T-helper 2 cell (primary cell): Measurements from ENCODE around the gene TOGARAM2.
"Not testable (repeated sequence)": the region's sequence is repeated elsewhere in the genome, so short reads cannot be mapped to it uniquely, and the experiment has no call there.

Source experiments
- DNase-seq, 5 experiments: peaks; one replicate each; pipeline versions ENCODE4 v3.0.0 to v3.0.0-alpha.2; 2012 to 2022

The TOGARAM2 gene

DNA sequence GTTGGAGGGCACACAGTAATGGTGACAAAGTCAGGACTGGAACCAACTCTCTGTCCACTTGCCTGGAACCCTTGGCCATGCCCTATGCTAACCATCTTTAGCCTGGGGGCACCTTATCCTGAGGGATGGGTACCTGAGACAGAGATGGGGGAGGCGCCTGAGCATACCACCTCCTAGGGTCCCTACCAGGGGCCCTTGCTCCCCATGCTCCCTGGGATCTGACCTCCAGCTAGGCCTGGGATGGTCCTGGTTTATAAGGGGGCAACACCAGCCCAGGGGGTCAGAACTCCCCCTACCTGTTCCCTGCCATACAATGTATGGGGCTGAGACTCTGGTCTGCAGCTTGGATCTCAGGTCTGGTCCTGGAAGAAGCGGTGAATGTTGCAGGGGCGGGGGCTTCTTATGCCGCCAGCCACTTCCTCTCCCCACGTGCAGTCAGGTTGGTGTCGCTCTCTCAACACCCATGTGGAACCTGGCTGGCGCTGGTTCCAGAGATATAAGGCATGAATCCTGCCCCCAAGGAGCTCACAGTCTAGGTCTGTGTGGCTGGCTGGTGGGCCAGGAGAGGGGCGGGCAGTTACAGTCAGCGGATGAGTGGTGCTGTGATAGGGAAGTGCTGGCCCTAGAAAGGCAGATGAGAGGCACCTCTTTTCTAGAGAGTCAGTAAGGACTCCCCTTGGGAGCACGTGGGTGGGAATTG is 3.8 kb upstream of the TOGARAM2 start:
- no peak for DNase-seq

DNA sequence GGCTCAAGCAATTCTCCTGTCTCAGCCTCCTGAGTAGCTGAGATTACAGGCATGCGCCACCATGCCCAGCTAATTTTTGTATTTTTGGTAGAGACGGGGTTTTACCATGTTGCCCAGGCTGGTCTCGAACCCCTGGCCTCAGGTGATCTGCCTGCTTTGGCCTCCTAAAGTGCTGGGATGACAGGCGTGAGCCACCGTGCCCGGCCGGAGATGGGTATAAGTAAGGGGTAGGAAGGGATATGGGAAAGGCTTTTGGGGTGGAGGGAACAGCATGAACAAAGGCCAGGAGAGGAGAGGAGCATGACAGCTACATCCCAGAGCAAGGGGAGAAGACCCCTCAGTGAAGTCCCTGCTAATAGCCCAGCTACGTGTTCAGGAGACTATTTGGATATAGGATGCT is 3.1 kb upstream of the TOGARAM2 start:
- not testable (repeated sequence) for DNase-seq

DNA sequence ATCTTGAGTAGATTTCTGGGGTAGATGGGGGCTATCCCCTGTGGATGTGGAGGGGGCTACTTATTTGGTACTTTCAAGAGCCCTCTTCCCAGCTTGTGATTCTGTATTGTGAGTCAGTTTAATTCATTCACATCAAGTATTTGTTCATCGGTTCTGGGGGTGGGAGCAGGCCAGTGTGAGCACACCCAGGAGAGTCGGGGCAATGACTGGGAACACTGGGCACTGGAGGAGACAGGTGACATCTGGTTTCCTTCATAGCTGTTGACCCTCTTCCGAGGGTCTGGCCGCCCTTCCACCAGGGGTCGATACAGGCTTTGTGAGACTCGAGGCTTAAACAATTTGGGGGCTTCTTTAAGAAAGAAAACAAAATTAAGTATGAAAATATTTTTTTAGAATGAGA is 2.5 kb upstream of the TOGARAM2 start:
- DNase-seq, result no peak

- no peak for DNase-seq
Measured at GRCh38 chr2:28979041-28979440, 2.1 kb upstream of the TOGARAM2 start.

DNA sequence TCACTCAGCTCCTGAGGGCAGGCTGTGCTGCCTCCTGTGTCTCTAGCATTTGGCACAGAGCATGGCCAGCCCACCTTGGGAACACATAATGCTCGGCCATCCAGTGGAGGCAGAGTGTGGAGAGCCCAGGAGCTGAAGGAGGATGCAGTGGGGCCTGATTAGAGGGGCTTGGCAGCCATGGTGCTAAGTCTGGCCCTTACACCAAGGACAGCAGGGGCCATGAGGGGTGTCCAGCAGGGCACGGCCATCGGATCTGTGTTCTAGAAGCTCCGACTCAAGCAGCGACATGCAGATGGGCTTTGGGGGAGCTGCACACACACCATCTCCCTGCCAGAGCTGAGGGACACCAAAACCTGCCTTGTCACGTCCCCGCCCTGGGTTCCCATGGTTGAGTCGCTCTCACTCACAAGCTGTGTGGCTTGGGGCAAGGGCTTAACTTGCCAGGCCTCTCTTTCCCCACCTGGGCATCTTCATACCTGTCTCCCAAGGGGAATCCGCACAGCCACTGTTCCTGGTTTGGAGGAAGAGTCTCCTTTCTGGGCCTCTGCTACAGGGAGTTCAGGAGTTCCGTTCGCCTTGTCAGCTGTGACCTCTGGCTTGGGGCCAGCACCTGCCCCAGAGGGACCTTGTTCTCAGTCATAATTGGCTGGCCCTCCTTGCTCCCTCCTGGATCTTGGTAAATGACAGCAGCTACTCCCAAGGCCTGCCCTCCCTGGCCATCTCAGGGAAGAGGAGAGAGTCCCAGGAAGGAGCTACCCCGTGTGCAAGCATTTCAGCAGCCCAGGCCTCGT is 1.3 kb upstream of the TOGARAM2 start:
- DNase-seq, result no peak

DNA sequence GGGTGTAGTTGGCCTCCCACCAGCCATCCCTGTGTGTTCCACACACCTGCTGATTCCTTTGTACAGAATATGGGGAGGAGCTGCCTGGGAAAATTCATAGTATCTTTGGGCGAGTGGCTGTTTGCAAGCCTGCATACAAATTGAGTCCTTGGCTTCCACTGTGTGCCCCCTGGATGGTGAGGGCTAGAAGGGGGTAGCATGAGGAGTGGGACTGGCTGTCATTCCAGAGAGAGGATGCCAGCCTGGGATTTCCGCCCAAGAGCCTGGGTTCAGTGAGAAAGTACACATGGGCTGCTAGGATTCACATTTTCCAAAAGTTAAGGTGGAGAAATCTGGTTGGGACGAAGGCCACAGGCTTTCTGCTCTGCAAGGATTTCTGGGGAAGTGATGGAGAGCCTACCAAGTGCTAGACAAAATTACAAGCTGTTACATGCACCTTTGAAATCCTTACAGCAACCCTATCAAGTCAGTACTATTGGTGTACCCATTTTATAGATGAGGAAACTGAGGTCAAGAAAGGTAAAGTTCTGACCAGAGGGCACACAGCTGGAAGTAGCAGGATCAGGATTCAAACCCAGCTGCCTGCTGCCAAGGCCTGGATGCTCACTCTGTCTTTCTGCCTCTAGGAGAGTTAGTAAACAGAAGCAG is 606 bp upstream of the TOGARAM2 start:
- DNase-seq, result no peak

GRCh38 chr2:28981620-28982376 is 700 bp downstream of the TOGARAM2 start:
- no peak for DNase-seq

- no peak for DNase-seq
Measured at GRCh38 chr2:28982381-28982950, 1.4 kb downstream of the TOGARAM2 start.

GRCh38 chr2:28986429-28986828 is 5.3 kb downstream of the TOGARAM2 start:
- no peak for DNase-seq

GRCh38 chr2:28989973-28990372 is 8.9 kb downstream of the TOGARAM2 start:
- DNase-seq, result no peak

GRCh38 chr2:28990445-28990844 is 9.3 kb downstream of the TOGARAM2 start:
- no peak for DNase-seq

DNA sequence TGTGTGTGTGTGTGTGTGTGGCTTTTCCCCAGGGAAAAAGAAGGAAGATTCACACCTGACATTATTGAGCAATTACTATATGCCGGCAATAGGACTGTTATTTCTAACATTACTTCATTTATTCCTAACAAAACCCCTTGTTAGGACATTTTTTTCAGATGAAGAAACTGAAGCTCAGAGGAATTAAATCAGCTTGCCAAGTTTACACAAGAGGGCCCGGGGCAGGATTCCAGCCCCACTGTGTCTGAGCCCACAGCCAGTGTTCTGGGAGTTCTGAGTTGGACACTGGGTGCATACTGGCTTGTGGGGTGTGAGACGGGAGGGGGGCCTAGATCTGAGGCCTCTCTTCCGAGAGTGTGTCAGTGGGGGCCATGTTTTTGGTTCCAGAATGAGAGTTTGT is 9.9 kb downstream of the TOGARAM2 start:
- no peak for DNase-seq

- no peak for DNase-seq
Measured at GRCh38 chr2:28991460-28991859, 10.4 kb downstream of the TOGARAM2 start.

- DNase-seq, result no peak
Measured at GRCh38 chr2:28993206-28993960, 12.3 kb downstream of the TOGARAM2 start.

- no peak for DNase-seq
Measured at GRCh38 chr2:28994074-28994473, 13.0 kb downstream of the TOGARAM2 start.

DNA sequence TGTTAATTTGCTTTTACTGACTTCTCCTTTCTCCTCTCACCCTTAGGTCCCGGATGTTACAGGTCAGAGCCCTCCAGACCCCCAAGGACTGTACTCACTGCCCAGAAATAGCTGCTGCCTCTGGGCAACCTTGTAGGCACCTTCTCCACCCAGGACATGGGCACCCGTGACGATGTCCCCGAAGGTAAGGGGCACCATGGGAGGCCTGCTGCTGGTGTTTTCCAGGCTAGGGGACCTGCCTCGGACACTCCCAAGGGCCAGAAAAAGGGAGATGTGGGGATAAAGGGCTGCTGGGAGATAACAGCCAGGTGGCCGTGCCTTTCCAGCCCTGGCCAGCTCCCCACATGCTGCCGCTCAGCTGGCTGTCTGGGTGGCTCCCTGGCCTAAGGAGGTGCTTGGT is 13.6 kb downstream of the TOGARAM2 start:
- no peak for DNase-seq

DNA sequence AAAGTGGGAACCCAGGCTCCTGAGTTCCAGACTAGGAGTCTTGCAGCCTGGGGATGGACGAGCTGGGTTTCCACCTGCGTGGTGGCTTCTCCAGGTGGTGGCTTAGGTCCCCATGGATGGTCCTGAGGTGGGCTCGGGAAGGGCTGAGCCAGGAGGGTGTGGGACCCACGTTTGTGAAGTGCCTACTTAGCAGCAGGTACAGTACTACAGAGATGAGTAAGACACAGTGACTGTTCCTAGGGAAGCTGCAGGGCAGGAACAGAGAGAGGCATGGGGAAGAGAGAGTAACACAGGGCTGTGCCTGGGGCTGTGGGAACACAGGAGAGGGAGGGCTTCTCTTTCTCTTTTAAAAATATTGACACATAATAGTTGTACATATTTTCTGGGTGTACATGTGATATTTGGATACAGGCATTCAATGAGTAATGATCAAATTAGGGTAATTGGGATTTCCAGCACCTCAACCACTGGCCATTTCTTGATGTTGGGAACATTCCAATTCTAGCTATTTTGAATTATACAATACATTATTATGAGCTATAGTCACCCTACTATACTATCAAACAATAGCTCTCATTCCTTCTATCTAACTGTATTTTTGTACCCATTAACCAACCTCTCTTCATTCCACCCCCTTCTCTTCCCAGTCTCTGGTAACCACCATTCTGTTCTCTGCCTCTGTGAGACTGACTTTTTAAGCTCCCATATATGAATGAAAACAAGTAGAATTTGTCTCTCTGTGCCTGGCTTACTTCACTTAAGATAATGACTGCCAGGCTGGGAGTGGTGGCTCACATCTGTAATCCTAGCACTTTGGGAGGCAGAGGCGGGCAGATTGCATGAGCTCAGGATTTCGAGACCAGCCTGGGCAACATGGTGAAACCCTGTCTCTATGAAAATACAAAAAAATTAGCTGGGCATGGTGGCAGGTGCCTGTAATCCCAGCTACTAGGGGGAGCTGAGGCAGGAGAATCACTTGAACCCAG is 15.0 kb downstream of the TOGARAM2 start:
- DNase-seq, result no peak

GRCh38 chr2:28997237-28997846 is 16.2 kb downstream of the TOGARAM2 start:
- no peak for DNase-seq

DNA sequence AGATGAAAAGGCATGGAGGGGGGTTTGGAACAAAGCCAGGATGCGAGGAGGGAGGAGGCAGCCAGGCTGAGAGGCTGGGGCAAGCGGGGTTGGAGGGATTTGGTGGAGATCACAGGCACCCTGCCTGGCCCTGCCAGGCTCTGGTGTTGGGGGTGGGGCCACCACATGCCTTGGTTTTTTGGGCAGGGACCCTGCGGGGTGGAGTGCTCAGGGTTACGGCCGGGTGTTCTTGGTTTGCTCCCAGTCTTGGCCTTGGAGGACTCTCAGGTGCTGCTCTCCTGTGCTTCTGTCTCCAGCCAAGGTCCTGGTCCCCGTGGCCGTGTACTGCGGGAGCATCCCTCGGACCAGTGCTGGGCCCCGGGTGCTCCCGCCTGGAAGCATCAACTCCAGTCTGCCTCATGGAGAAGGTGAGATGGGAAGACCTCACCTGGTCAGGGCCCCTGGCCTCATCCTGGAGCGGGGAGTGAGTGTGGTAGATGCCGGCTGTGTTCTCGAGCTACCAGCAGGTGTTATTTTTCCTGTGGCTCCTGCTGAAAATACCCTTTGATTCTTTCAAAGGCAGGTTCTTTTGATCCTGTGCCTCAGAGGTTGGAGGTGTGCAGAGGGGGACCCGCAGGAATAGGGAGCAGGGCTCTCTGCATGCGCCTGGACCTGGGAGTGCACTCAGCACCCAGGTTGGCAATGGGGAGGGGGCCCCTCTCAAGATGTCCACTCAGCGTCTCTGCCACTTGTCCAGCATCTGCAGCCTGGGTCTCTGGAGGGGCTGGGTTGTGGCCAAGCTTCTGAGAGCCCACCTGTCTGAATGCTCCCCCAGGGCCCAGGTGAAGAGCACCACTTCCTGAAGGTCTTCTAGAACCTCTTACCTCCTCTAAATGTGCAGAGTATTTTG is 17.0 kb downstream of the TOGARAM2 start:
- no peak for DNase-seq
